A673 (cell line): Measurements from ENCODE around the gene PAX7. TPM values are rescaled to one million over a fixed set of nuclear protein-coding genes. Genes with fewer than 3 reads are reported as not detected.

Experiments used
- BruUV-seq: library from RNA; stranded (reverse); fragments of 400-500 nt; replicated peaks from 2 replicates; lab custom pipeline; 2021; lab: Mats Ljungman, UMichigan
- CTCF ChIA-PET: fragments of 300-600 bp; sonication (Branson Sonifier 250); formaldehyde crosslinking; loops from one replicate; lab custom pipeline; 2022; ENCODE audit warnings: antibody characterized with exemption; lab: Charles Lee
- POLR2A ChIA-PET: fragments of 300-600 bp; sonication (Branson Sonifier 250); formaldehyde crosslinking; loops from one replicate; lab custom pipeline; 2022; ENCODE audit warnings: antibody characterized with exemption; ENCODE audit not compliant: low non-redundant PET; lab: Charles Lee
- DNase-seq: peaks from one replicate; pipeline ENCODE4 v3.0.0-alpha.2; 2015; ENCODE audit warnings: low spot score
- H3K27ac ChIP-seq: fragments of 200-600 bp; sonication (generic); 2 replicates; pipeline ENCODE4 v1.5.1; 2016; ENCODE audit warnings: mixed run types, low read depth, mild to moderate bottlenecking, mixed read lengths, antibody characterized with exemption, low read length; ENCODE audit not compliant: poor library complexity, severe bottlenecking
- H3K27me3 ChIP-seq: fragments of 200-600 bp; sonication (generic); replicated peaks from 2 replicates; pipeline ENCODE4 v1.6.1; 2017; ENCODE audit warnings: mixed run types, low read depth, mild to moderate bottlenecking, mixed read lengths, antibody characterized with exemption, low read length; ENCODE audit not compliant: insufficient read depth, poor library complexity
- H3K36me3 ChIP-seq: fragments of 200-600 bp; sonication (generic); 2 replicates; pipeline ENCODE4 v1.6.1; 2016; ENCODE audit warnings: mixed run types, mild to moderate bottlenecking, mixed read lengths, antibody characterized with exemption, low read length; ENCODE audit not compliant: insufficient read depth, poor library complexity, severe bottlenecking
- H3K4me1 ChIP-seq: fragments of 200-600 bp; sonication (generic); 2 replicates; pipeline ENCODE4 v1.6.1; 2017; ENCODE audit warnings: mixed run types, mild to moderate bottlenecking, mixed read lengths, antibody characterized with exemption, low read length; ENCODE audit not compliant: insufficient read depth, poor library complexity, severe bottlenecking
- H3K4me3 ChIP-seq: fragments of 200-600 bp; sonication (generic); 2 replicates; pipeline ENCODE4 v1.5.1; 2016; ENCODE audit warnings: low read depth, mixed run types, mild to moderate bottlenecking, mixed read lengths, low read length; ENCODE audit not compliant: poor library complexity, severe bottlenecking
- H3K9me3 ChIP-seq: fragments of 200-600 bp; sonication (generic); 2 replicates; pipeline ENCODE4 v1.6.1; 2016; ENCODE audit warnings: mixed run types, low read depth, mild to moderate bottlenecking, mixed read lengths, antibody characterized with exemption, low read length; ENCODE audit not compliant: poor library complexity, severe bottlenecking
- EZH2 ChIP-seq: fragments of 200-600 bp; sonication (generic); IDR thresholded peaks from 2 replicates; pipeline ENCODE4 v1.6.1; 2017; ENCODE audit warnings: borderline replicate concordance, low read depth, mild to moderate bottlenecking, mixed read lengths, antibody characterized with exemption, low read length; ENCODE audit not compliant: poor library complexity, severe bottlenecking
- intact Hi-C: fragments of 100-400 bp; cut with micrococcal nuclease; formaldehyde crosslinking; loops from one replicate; pipeline ENCODE4 v1.10.0; 2022; ENCODE audit not compliant: unreplicated experiment
- total RNA-seq: library from RNA; stranded (reverse); gene quantifications from 2 replicates; pipeline ENCODE4 v1.2.3, GENCODE V29; 2021
- TF ChIP-seq, protein P1 (sequence below): fragments of 300-800, 200-600 bp; sonication (generic); conservative IDR thresholded peaks from 2 replicates; pipeline ENCODE4 v1.5.1; 2017; ENCODE audit warnings: low read depth, mild to moderate bottlenecking, antibody characterized with exemption, low read length, moderate library complexity, mixed read lengths

The PAX7 gene
- total RNA-seq, 1 experiment from 2014 or later, result 36.5 TPM

DNA sequence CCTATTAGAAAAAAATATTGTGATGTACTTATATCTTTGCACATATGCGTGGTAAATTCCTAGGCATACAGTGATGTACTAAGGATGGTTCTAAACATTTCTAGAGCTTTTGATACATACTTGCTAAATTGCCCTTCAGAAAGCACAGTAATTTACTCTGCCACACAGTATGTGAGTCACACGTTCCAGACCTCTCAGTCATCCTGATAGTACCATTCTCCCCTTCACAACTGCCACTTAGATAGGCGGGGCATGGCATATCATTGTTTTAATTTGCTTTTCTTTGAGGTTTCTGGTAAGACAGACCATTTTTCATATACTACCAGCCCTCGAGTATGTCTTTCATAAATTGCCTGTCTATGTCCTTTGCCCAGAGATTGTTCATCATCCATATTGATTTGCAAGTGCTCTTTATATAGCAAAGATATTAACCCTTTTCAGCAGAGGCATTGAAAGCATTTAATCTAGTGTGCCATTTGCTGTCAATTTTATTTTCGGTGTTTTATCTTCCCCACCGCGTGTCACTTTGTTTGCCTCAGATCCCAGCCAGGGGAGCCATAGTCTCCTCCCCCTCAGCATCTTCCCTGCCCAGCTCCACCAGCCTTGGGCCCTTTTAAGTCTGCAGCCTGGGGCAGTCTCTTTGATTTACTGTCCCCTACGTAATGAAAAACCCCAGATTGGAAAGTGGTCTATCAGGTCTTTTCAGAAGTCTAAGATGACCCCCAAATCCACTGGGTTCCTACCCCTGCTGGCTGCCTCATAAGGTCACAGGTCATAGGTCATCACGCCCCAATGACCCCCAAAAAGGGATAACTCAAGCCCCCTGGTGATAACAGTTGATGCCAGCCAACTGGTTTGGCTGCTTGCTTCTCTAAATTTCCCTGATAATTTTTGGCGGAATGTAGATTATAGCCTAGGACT, 11.8 kb upstream of the PAX7 start:
- Histone ChIP-seq H3K36me3 (no peaks in the 10 kb centered on the region), H3K27ac (no peak overlapping the region), H3K27me3 (no peaks in the 10 kb centered on the region), H3K4me1 (peaks cover 7% of the 10 kb centered on the region), H3K4me3 (no peak overlapping the region), H3K9me3 (no peaks in the 10 kb centered on the region)
- intact Hi-C loops, result no loop called here
- DNase-seq, result peak; percentile 81
- ChIA-PET CTCF (no interaction called here), POLR2A (no interaction called here)
- TF ChIP-seq EZH2, result no peak
- TF ChIP-seq, protein P1, sequence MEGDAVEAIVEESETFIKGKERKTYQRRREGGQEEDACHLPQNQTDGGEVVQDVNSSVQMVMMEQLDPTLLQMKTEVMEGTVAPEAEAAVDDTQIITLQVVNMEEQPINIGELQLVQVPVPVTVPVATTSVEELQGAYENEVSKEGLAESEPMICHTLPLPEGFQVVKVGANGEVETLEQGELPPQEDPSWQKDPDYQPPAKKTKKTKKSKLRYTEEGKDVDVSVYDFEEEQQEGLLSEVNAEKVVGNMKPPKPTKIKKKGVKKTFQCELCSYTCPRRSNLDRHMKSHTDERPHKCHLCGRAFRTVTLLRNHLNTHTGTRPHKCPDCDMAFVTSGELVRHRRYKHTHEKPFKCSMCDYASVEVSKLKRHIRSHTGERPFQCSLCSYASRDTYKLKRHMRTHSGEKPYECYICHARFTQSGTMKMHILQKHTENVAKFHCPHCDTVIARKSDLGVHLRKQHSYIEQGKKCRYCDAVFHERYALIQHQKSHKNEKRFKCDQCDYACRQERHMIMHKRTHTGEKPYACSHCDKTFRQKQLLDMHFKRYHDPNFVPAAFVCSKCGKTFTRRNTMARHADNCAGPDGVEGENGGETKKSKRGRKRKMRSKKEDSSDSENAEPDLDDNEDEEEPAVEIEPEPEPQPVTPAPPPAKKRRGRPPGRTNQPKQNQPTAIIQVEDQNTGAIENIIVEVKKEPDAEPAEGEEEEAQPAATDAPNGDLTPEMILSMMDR, result no peak
- BruUV-seq, result no TSS peak

DNA sequence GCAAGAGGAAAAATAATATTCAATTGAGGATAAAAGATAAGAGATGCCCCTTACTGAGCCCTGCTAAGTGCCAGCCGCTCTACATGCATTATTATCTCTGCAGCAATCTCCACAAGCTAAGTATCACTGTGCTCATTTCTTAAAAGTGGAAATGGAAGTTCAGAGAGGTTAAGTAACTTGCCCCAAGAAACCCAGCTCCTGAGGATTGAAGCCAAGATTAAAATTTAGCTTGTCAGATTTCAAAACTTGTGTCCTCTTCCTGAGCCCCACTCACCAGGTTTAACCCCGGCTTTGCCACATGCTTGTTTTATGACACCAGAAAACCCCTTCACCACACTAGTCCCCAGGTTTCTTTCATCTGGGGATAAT, 11.2 kb upstream of the PAX7 start:
- CTCF ChIA-PET, result no interaction called here
- peaks cover 7% of the 10 kb centered on the region for H3K4me1 ChIP-seq
- POLR2A ChIA-PET, result no interaction called here
- H3K27me3 ChIP-seq, result no peaks in the 10 kb centered on the region
- no peak overlapping the region for H3K4me3 ChIP-seq
- intact Hi-C loops, result no loop called here
- BruUV-seq, result no TSS peak
- no peaks in the 10 kb centered on the region for H3K36me3 ChIP-seq
- DNase-seq, result no peak
- TF ChIP-seq, protein P1, result no peak
- TF ChIP-seq EZH2, result no peak
- no peaks in the 10 kb centered on the region for H3K9me3 ChIP-seq
- no peak overlapping the region for H3K27ac ChIP-seq

DNA sequence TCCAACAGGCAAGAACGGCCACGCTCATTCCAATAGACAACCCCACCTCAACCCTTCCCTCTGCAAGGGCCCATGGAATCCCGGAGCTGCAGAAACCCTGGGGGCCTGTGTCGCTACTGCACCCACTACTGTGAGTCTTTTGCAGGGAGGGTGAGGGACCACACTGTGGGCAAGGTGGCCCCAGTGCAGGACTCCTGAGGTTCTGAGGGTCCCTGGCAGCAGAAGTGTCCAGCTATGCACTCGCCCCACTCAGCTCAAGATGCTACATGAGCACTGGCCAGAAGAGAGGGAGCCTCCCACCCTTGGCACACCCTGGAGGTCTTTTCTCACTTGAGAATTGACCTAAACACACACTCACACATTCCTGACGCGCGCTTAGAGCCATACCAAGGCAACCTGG, 2.1 kb upstream of the PAX7 start:
- POLR2A ChIA-PET, result no interaction called here
- no peak for TF ChIP-seq EZH2
- TF ChIP-seq, protein P1, result no peak
- CTCF ChIA-PET, result interaction anchor here (0.5 kb wide), 1 partner anchor 79 kb away, joined by 5 read pairs; no protein-coding TSS in a partner anchor
- H3K4me1 ChIP-seq, result no peaks in the 10 kb centered on the region
- peaks cover 29% of the 10 kb centered on the region for H3K27me3 ChIP-seq
- no peak for DNase-seq
- H3K27ac ChIP-seq, result no peak overlapping the region
- no peaks in the 10 kb centered on the region for H3K36me3 ChIP-seq
- H3K4me3 ChIP-seq, result no peak overlapping the region
- intact Hi-C loops, result no loop called here
- H3K9me3 ChIP-seq, result no peaks in the 10 kb centered on the region
- BruUV-seq, result no TSS peak
